Uterus (tissue), 2 donors: ENCODE measurements around the gene NRXN3.

ENCODE experiments used
- CTCF ChIP-seq, 4 experiments: fragments of 200-600 bp in 2 of 4; fragments of 450-650 bp in 2 of 4; sonication (generic) in 2 of 4; IDR thresholded peaks; one replicate each; pipeline ENCODE4 v1.5.1; 2016 to 2019; ENCODE audit warnings: antibody characterized with exemption in 4 of 4, mild to moderate bottlenecking in 2 of 4, moderate library complexity in 1 of 4
- POLR2A ChIP-seq, 2 donors: fragments of 450-650 bp; IDR thresholded peaks; one replicate each; pipeline ENCODE4 v1.6.1; 2016; ENCODE audit warnings: antibody characterized with exemption in 2 of 2, mild to moderate bottlenecking in 1 of 2, moderate library complexity in 1 of 2

GRCh38 chr14:79514700-79515099 is 1344.5 kb downstream of the NRXN3 start:
- TF ChIP-seq CTCF (IDR thresholded peaks at IDR 0.05) (no peak), POLR2A (IDR thresholded peaks at IDR 0.05) (no peak)
